Kidney capillary endothelial cell (primary cell): ENCODE results near the gene GALNTL6.
A peak's percentile ranks its signal among the peaks of the same experiment; 100 is the strongest.

Source experiments
- DNase-seq: peaks from one replicate; pipeline ENCODE4 v3.0.0-alpha.2; 2018; ENCODE audit warnings: low spot score

GALNTL6 gene

DNA sequence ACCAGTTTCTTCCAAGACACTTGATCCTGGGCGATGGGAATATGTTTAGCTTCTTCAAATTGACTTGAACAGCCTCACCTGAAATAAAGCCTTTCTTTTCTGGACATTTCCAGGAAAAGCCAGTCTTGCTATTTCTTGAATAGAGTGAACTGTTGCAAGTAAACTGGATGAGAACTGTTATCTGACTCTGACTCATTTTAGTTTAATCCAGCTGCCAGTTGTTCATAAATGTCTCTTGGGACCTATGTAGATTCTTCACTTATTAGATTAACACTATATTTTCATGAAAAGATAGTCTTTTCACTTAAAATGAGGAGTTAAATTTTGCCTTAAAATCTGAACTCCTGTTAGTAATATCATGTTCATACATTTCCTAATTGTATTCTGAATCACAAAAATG, 740.0 kb downstream of the GALNTL6 start:
- no peak for DNase-seq

DNA sequence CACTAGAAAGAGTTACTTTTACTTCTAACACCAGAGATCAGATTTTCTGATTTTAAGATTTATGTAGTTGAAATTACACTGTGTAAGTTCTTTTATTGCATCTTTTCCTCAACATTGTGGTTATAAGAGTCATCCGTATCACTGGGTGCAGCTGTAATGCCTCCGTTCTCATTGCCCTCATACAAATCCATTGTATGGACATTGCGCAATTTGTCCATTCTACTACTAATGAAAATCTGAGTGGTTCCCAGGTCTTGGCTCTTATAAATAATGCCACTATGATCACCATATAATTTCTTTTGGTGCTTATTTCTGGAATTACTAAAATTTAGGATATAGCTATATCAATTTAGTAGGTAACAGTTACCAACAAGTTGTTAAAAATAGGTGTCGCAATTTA, 741.4 kb downstream of the GALNTL6 start:
- DNase-seq, result no peak

DNA sequence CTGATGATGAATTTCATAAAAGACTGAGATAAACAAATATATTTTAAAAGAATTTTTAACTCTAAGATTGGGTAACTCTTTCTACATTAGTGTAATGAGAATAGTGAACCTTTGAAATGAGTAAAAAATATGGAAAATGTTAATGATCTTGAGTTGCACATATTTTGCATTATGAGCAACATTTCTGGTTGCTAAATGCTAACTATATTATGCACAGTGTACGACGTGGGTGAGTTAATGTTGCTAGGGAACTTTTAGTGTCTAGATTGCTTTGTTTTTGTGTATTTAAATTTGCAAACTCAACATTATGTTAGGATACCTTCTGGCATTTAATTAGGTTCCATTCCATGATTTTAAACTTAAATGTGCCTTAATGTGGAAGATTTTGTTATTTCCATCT, 742.5 kb downstream of the GALNTL6 start:
- DNase-seq, result no peak

DNA sequence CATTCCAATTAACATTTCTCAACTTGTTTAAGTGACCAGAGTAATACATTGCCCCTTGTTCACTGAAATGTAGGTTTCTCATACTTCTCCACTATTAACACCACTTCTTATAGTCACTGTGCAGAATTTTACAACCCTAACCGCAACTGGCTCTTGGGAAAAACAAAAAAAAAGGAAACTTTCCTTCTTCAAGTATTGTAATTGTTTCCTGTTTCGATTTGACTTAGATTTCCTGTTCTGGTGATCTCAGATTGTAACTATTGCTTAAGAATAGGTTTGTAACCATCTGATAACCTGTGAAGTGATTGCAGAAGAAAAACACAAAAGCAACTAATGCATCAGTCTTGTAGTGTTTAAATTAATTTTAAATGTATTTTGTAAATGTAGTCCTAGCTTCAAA, 760.7 kb downstream of the GALNTL6 start:
- peak; percentile 19 for DNase-seq

DNA sequence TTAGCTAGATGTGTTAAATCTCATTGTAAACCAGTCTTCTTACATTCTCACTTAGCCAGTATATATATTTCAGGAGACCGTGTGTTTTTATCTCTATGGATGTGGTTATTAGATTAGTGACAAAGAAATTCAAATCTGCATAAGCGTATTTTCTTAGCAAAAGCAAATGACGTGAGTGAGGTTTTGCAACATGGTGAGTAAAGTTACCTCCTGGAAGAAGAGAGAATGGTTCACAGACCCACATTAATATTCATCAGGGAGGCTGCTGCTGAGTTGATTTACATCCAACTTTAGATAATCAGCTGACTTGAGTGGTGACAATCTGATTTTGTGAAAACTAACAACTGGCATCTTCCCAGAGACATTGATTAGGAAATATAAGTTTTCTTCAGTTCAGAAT, 765.5 kb downstream of the GALNTL6 start:
- DNase-seq, result no peak

DNA sequence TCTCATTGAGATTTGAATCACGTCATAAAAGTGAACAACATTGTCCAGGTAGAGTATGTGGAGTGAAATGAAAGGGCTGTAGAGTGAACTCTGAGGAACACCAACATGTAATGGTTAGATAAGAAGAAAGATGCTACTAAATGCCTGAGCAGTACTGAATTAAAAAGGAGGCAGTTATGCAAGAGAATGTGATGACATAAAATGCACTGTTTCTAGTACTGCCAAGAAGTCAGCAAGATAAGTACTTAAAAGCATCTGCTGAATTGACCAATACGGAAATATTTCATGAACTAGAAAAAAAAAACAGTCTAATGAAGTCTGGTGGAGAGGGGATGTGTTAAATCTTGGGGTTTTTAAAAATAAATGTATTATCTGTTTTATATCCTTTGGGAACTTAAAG, 771.6 kb downstream of the GALNTL6 start:
- DNase-seq, result no peak

DNA sequence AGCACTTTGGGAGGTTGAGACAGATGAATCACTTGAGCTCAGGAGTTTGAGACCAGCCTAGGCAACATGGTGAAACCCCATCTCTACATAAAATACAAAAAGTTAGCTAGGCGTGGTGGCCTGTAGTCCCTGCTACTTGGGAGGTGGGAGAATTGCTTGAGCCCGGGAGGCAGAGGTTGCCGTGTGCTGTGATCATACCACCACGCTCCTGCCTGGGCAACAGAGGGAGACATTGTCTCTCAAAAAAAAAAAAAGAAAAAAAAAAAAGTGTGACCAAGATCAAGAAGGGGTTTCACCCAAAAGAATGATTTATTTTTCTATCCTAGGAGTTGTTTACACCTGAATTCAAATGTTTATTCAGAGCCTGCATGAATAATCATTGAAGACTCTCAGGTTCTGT, 783.0 kb downstream of the GALNTL6 start:
- no peak for DNase-seq

DNA sequence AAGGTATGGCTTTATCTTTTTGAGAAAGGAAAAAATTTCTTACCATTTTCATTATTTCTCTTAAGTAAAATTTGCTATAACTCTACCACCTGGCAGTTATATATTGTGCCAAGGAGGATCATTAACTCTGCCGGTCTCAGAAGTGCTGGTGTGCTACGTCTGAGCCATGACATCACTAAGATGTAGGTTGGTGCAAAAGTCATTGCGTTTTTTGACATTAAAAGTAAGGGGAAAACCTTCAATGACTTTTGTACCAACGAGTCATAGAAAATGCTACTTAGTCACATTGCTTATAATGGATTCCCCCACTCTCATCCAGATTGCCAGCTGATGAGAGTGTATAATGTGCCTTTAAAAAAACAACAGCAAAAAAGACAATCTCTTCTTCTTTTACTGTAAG, 786.4 kb downstream of the GALNTL6 start:
- DNase-seq, result no peak

DNA sequence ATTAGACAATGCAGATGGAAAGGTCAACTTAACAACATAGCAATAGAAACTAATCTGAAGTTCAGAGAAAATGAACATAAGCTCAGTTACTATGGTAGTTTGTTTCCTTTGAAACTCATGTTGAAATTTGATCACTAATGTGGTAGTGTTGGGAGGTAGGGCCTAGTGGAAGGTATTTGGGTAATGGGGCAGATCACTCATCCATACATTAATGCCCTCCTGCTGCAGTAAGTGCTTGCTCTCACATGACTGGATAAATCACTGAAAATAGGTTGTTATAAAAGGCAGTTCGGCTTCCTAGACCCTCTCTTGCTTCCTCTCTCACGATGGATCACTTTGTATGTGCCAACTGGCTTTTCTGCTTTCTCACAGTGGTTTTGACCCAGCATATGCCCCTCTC, 788.0 kb downstream of the GALNTL6 start:
- no peak for DNase-seq

DNA sequence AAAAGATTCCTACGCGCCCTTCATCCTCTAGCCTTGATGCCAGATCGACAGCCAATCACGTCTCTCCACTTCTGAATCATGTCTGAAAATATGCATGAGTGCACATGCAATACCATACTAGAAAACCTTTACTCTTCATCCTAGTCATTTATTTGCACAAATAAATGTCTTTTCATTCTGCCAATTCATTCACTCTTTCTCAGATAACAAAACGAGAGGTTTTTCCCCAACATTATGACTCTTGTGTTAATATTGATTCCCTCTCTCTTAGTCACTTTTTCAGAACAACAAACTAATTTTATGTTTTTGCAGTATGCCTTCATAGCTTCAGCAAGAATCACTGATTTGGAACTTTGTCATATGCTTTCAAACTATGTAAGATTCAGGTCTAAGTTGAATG, 806.0 kb downstream of the GALNTL6 start:
- no peak for DNase-seq

DNA sequence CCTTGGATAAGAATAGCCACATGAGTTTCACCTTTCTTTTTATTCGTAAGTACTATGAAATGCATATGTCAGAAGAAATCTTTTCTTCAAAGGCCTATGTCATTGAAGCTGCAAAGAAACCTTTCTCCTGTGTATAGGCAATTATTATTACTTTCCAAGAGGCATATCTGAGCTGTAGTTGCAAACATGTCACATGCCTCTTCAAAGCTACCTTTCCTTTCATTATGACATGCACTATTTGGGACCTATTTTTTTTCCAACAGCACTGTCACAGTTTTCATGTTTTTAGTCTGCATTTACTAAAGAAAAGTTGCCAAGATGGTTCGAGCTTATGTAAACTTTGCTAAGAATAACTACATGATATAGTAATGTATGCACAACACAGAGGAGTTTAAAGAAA, 806.6 kb downstream of the GALNTL6 start:
- no peak for DNase-seq

DNA sequence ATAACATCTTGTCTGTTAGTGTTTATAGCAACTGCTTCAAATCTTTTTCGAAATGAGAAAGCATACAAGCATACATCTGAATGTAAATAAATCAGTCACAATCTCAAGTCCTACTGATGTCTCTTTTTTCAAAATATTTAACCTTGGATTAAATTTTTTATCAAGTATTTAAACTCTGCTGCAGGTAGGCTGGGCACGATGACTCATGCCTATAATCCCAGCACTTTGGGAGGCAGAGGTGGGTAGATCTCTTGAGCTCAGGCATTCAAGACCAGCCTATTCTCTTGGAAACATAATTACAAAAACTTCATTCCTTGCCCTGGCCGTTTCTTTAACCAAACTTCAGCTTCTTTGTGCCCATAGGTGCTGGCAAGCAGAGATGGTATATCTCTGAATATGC, 815.1 kb downstream of the GALNTL6 start:
- no peak for DNase-seq

DNA sequence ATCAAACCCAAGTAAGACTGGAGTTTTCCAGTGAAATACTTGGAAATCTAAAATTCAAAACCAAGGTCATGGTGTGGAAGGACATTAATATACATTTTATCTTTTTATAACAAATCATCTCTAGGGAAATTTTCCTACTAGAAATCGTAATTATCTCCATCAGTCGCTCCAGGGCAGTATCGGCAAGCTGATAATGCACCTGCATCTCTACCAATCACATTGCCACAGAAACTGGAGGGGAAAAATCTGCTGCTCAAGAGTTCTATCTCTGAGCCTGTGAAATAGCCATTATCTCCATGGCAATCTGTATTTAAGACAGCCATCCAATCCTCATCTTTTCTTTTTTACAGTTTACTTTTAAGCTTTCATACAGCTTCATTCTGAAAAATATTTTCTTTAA, 817.1 kb downstream of the GALNTL6 start:
- DNase-seq, result no peak

DNA sequence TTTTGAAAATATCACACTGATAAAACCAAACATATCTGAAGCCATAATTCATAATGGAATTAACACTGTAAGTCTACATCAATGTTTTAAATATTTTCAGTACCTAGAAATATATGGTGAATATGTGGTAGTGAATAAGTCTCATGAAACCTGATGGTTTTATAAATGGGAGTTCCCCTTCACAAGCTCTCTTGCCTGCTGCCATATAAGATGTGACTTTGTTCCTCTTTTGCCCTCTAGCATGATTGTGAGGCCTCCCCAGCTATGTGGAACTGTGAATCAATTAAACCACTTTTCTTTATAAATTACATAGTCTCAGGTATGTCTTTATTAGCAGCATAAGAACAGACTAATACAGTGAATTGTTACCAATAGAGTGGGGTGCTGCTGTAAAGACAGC, 818.6 kb downstream of the GALNTL6 start:
- DNase-seq, result no peak

DNA sequence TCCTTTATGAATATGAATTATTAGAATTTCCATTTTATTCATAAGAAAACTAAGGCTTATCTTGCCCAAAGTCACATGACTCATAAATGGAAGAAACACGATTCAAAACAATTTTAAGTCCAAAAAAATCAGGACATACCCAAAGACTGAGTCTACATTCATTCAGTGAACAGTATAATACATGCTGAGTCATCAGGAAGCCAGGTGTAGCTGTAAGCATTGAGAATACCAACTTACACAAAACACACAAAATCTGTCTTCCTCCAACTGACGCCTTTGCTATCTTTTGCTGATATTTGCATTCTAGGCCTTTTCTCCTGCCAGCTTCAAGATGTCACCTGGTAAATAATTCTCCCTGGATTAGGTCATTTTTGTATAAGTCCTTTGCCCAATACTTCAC, 835.3 kb downstream of the GALNTL6 start:
- DNase-seq, result no peak

DNA sequence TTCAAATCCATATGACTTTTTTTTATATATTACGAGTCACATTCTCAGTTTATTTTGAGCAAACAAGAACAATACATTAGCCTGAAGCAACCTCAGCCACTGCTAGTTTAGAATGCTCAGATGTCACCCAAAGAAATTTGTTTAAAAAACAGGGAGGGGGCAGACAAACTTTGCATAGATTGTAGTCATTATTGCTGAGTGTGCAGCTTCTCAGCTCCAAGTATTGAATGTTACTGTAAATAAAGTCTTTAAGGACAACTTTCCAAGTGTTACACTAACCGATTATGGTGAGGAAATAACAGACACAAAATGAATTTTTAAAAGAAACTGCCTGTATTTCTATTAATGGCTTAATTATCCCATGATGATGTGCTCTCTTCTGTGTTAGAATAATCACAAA, 835.9 kb downstream of the GALNTL6 start:
- DNase-seq, result no peak

DNA sequence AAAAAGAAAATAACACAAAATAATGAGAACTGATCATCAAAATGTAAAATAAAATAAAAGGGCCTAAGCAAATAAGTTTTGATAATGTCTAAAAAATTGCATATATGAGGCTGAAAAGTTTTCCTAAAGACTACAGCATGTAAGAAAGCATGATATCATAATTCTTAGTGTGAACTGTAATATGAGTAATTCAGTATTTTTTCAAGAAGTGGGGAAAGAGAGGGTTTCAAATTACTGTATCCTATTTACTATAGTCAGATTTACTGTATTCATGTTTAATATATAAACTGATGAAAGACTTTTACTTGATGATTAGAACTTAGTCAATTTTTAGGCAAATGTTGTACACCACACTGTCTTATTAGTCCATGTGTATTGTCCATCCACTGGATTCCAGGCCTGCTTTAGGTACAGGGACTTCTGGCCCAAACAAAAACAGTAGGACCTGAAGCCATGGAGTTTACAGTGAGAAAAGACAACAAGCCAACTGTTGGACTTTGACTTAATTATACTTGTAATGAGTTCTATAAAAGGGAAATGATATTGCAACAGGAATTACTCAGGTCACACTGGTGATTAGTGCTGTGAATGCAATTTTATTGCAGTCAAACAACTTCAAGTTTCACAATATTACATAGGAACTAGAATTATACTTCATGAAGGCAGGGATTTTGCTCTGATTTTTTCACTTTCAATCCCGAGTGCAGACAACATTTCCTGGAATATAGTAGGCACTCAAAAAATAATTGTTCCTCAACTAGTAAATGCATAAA, 837.7 kb downstream of the GALNTL6 start:
- no peak for DNase-seq

DNA sequence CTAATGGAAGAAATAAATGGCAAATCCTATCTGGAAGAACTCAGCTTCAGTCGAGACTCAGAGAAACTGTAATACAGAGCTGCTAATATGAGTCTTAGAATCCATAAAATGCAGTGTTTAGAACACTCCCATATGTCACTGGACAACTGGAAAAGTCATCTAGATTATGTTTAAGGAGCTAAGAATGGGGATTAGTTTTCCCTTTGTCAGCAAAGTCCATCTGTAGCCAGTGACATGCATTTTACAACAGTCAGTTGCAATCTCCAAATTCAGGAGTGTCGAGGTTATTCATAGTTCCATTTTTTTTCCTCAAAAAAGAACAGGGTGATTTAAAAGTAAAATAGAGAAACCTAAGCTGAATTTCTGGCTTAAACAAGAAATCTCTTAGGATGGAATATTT, 838.8 kb downstream of the GALNTL6 start:
- DNase-seq, result no peak

DNA sequence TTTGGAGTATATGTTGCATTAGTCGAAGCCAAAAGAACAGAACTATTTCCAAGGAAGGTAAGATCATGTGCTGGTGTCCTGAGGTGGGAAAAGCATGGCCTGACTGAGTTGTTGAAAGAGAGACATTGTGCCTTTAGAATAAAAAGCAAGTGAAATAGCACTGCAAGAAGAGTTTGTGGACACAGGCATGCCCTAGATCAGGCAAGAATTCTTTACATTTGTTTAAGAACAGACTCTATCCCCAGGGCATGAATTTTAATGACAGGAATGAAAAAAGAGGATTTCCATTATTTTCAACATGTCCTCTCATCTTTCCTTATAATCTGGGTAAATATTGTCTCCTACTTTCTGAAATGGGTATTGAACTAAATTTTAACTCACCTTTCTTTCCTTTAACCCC, 839.2 kb downstream of the GALNTL6 start:
- no peak for DNase-seq

DNA sequence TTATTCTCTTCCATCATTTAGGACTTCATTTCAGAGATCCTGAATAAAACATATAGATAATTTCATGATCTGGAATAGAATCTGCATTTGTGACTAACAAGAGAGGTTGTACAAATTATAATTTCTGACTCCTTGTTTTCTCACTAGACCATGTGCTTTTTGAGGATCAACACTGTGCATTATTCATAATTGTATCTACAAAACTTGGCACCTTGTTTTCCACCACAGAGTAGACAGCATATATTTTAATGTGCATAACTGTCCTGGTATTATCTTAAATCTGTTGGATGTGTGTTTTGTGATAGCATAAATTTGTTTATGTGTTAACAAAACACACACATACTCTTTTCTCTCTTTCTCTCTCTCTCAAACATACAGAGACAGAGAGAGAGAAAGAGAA, 840.5 kb downstream of the GALNTL6 start:
- no peak for DNase-seq

DNA sequence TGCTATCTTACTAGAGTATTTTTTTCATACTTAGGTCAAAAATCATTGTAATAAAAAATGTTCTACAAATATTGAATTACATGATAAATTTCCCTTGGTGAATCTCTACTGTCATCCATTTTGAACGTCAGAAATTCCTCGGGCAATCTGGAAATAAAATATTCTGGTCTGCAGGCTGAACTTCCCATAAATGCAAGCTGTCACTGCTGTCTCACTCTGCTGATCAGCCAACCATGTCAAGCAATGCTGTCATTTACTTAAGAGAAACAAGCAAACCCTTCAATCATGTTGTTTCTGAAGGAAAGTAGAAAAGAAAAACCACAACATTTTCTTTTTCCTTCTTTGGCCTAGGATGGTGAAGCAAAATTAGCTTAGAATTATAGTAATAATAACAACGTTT, 841.3 kb downstream of the GALNTL6 start:
- no peak for DNase-seq

DNA sequence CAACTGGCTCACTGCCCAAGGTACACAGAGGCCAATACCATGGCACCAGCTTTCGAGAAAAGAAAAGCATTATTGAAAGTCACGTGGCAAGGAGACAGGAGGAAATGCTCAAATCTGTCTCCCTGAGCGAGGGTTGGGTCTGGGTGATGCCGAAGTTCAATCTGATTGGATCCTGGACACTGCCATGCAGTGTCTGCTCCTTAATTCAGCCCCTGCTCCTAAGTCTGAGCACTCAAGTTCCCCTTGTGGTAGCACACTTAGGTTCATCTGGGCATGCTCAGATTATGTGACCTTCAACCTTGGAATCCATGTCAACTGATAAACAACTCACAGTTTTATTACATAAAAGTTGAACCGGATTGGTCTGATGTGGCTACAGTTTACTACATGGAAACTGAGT, 842.9 kb downstream of the GALNTL6 start:
- no peak for DNase-seq

DNA sequence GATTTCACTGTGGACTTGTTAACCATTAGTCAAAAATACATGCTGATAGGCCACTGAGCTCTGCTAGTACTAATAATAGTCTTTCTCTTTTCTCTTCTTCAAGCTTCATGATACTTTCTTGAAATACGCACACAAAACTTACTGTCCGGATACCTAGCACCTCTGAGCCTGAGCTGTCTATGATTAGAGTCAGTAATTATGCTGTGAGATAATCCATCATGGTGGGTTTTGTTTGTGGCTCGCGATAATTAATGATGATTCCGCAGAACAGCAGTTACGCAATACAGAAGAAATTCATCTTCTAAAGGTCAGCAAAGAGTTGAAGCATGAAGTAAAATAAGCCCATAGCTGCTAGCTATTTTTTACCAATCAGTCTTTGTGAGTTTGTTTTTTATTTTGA, 843.9 kb downstream of the GALNTL6 start:
- no peak for DNase-seq

DNA sequence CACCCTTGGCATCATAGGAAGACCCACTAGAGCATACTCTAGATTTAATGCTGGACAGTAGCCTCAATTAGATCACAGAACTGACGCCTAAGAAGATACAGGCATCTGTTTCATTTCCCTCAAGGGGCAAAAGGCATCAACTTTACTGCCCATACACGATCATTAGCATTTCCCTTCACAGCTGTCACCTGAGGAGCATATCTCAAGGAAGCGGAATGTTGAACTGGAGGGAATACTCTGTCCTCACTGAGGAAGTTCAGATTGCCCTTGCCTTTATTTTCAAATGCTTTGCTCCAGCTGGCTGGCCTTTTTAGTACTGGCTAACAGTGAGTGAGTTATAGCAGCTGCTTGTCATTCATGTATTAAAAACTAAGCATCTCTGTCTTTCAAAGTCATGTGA, 847.0 kb downstream of the GALNTL6 start:
- no peak for DNase-seq

DNA sequence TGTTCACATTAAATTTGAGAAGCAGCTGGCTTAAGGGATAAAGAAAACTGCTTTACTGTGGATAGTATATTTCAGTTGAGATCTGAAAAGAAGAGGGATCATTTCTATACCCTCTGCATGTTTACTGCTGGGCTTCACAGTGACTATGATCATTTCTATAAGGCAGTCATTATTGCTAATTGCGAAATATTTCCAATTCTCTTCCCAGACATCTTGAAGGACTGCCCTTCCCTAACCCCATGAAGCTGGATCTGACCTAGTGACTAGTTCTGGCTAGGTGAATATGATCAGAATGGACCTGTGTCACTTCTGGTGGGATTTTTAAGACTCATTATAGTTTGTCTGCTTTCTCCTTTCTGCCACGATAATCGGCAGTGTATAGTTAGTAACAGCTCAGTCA, 848.9 kb downstream of the GALNTL6 start:
- no peak for DNase-seq
